ENCODE measurements around the gene HMCN1.

HMCN1 gene

DNA sequence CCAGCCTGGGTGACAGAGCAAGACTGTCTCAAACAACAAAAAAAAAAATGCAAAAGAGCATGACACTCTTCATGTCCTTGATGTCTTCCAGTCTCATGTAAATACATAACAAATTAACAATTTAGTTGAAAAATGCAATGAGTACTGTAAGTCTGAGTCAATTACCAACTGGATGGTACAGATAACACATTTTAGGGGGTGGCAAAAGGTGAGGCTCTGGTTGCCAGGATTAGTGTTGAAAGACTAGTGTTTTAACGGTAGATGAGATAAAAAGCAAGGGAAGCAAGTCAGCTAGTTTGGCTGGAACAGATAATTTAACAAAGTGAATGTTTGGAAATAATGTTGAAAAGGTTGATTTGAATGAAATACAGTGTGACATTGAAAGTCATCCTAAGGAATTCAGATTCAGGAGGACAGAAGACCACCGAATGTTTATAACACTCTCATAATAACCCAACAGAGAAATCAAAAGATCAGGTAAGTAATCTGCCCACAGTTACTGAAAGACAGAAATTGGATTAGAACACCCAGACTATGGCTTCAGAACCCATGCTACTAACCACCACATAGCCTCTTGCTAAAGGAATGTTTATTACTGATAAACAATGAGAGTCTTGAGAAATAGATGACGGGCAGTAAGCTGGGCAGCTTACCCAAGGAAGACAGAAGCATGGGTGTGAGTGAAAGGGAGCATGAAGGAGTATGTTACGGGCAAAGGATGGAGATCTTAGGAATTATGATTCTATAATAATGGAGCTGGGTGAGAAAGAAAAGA, 312.4 kb downstream of the HMCN1 start:
- Histone ChIP-seq H3K9me3 (no peaks in the 10 kb centered on the region), H3K27me3 (peaks cover 9% of the 10 kb centered on the region), H3K36me3 (no peaks in the 10 kb centered on the region), H3K4me1 (no peaks in the 10 kb centered on the region), H3K4me3 (ENCODE audit: low read depth, low read length) (no peak overlapping the region)
- no peak for DNase-seq
- TF ChIP-seq, protein P1, sequence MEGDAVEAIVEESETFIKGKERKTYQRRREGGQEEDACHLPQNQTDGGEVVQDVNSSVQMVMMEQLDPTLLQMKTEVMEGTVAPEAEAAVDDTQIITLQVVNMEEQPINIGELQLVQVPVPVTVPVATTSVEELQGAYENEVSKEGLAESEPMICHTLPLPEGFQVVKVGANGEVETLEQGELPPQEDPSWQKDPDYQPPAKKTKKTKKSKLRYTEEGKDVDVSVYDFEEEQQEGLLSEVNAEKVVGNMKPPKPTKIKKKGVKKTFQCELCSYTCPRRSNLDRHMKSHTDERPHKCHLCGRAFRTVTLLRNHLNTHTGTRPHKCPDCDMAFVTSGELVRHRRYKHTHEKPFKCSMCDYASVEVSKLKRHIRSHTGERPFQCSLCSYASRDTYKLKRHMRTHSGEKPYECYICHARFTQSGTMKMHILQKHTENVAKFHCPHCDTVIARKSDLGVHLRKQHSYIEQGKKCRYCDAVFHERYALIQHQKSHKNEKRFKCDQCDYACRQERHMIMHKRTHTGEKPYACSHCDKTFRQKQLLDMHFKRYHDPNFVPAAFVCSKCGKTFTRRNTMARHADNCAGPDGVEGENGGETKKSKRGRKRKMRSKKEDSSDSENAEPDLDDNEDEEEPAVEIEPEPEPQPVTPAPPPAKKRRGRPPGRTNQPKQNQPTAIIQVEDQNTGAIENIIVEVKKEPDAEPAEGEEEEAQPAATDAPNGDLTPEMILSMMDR (IDR thresholded peaks at IDR 0.05; ENCODE audit: low read depth, low read length), result no peak

DNA sequence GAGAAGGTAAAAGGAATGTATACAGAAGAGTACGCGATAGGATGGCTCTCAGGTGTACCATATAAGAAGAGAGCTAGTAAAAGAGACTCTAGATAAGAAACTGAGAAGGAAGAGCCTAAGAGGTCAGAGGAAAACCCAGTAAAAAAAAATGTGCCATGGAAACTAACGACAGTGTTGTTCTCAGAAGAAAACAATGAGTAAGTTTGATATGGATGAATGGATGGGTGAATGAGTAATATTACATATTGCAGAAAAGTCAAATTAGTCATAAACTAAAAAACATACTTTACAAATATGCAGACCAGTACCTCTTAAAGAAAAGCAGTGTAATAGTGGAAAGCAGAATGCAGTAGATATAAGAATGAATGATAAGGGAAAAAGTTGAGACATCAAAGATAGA, 316.2 kb downstream of the HMCN1 start:
- Histone ChIP-seq H3K9me3 (no peaks in the 10 kb centered on the region), H3K27me3 (no peaks in the 10 kb centered on the region; the same call in 1 of the 2 replicates), H3K4me1 (no peaks in the 10 kb centered on the region), H3K36me3 (no peaks in the 10 kb centered on the region), H3K4me3 (ENCODE audit: low read depth, low read length) (no peak overlapping the region)
- TF ChIP-seq, protein P1 (IDR thresholded peaks at IDR 0.05; ENCODE audit: low read depth, low read length), result no peak
- no peak for DNase-seq

DNA sequence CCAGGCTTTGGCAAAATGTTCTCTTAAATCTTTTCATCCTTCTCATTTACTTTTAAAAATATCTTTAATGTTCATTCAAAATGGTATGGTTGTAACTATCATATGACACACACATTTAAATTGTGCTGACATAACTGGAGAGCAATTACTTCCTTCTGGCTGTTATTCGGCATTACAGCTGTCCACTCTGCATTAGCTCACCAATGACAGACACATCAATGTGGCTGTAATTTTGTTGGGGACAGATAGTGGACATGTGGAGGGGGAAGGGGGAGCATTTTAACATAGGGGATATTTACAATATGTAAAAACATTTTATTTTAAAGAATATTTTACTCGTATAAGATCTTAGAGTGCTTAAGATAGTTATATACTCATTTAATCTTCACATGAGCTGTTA, 319.8 kb downstream of the HMCN1 start:
- no peaks in the 10 kb centered on the region for H3K36me3 ChIP-seq
- DNase-seq, result no peak
- no peaks in the 10 kb centered on the region for H3K4me1 ChIP-seq
- H3K9me3 ChIP-seq, result no peaks in the 10 kb centered on the region
- no peak overlapping the region for H3K4me3 ChIP-seq (ENCODE audit: low read depth, low read length)
- TF ChIP-seq, protein P1 (IDR thresholded peaks at IDR 0.05; ENCODE audit: low read depth, low read length), result no peak
- H3K27me3 ChIP-seq, result no peaks in the 10 kb centered on the region; the same call in 1 of the 2 replicates

DNA sequence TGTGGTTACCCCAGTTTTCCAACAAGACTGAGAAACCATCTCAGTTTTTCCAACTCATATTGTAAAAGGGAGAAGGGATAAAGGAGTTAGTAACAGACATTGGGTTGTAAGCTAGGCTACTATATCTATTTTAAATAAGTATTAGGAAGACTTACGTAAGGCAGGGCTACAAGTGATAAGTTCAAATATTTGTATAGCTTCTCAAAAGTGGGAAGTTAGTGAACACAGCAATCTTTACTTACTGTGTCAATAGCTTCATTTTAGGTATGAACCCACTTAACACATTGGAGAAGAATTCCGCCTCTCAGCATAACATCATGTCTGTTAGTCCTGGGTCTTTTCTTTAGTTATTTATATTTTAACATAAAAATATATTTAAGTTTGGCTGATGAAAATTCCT, 320.7 kb downstream of the HMCN1 start:
- Histone ChIP-seq H3K4me1 (no peaks in the 10 kb centered on the region), H3K9me3 (no peaks in the 10 kb centered on the region), H3K4me3 (ENCODE audit: low read depth, low read length) (no peak overlapping the region), H3K27me3 (no peaks in the 10 kb centered on the region; the same call in none of the 2 replicates), H3K36me3 (no peaks in the 10 kb centered on the region)
- no peak for DNase-seq
- TF ChIP-seq, protein P1 (IDR thresholded peaks at IDR 0.05; ENCODE audit: low read depth, low read length), result no peak

DNA sequence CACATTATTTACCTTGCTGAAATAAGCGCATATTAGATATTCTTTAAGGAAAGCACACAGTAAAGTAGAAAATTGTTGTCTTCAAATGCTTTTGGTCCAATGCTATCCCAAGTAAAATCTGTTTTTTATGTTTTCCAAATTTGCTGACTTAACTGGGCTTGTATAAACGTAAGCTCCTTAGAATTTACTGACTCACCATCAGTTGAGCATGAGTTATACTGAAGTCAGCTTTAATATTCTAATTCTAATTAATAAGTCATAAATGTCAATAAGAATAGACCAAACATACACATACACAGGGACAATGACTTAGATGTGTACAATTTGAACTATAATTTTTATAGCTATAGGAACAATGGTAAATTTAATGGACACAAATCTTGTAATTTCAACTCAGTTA, 321.7 kb downstream of the HMCN1 start:
- no peaks in the 10 kb centered on the region; the same call in none of the 2 replicates for H3K27me3 ChIP-seq
- no peaks in the 10 kb centered on the region for H3K4me1 ChIP-seq
- DNase-seq, result no peak
- no peak overlapping the region for H3K4me3 ChIP-seq (ENCODE audit: low read depth, low read length)
- H3K36me3 ChIP-seq, result no peaks in the 10 kb centered on the region
- TF ChIP-seq, protein P1 (IDR thresholded peaks at IDR 0.05; ENCODE audit: low read depth, low read length), result no peak
- no peaks in the 10 kb centered on the region for H3K9me3 ChIP-seq

DNA sequence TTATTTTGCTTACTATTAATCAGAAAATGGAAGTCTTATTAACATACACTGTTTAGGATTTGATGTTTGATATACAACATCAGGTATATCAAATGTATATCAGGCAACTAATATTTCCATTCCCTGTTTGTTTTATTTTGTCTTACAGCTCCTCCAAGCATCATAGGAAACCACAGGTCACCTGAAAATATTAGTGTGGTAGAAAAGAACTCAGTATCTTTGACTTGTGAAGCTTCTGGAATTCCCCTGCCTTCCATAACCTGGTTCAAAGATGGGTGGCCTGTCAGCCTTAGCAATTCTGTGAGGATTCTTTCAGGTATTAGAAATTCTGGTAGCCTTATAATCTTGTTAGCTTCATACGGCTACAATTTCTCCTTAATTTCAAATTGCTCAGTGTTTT, 322.9 kb downstream of the HMCN1 start:
- Histone ChIP-seq H3K9me3 (no peaks in the 10 kb centered on the region), H3K4me1 (no peaks in the 10 kb centered on the region), H3K27me3 (peaks cover 4% of the 10 kb centered on the region), H3K4me3 (ENCODE audit: low read depth, low read length) (no peak overlapping the region), H3K36me3 (no peaks in the 10 kb centered on the region)
- DNase-seq, result no peak
- TF ChIP-seq, protein P1 (IDR thresholded peaks at IDR 0.05; ENCODE audit: low read depth, low read length), result no peak

Measured in BE2C (cell line).